GM12873 (cell line): ENCODE data around the gene ATP5F1E.

Experiments used
- TF ChIP-seq, protein P1 (sequence below): IDR thresholded peaks from 2 replicates; pipeline ENCODE4 v1.5.1; 2012; ENCODE audit warnings: low read depth, mild to moderate bottlenecking, moderate library complexity, low read length, control low read depth; ENCODE audit not compliant: insufficient read depth; ENCODE audit errors: missing control alignments

ATP5F1E gene

DNA sequence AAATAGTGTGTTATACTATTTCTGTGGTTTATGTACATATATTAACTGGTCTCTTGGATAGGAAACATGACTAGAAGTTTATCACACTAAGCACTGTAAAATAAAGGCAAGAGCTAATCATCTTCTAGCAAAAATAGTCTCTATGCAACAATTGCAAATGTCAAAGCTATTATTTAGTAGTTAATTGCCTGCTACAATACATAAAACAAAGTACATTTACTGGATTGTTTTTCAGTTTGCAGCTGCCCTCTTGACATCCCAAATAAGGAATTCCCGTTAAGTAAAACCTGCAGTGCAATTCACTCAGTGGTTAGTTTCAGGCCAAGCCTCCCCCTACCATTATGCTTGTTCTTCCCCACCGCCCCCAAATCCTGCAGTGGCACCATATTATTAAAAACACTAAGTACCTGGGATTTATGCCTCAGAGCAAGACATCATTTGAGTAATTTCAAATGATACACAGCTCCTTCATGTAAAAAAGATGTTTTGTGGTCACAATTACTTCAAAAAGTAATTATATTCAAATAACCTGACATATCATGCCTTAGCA, 1.6 kb upstream of the ATP5F1E start:
- TF ChIP-seq, protein P1, sequence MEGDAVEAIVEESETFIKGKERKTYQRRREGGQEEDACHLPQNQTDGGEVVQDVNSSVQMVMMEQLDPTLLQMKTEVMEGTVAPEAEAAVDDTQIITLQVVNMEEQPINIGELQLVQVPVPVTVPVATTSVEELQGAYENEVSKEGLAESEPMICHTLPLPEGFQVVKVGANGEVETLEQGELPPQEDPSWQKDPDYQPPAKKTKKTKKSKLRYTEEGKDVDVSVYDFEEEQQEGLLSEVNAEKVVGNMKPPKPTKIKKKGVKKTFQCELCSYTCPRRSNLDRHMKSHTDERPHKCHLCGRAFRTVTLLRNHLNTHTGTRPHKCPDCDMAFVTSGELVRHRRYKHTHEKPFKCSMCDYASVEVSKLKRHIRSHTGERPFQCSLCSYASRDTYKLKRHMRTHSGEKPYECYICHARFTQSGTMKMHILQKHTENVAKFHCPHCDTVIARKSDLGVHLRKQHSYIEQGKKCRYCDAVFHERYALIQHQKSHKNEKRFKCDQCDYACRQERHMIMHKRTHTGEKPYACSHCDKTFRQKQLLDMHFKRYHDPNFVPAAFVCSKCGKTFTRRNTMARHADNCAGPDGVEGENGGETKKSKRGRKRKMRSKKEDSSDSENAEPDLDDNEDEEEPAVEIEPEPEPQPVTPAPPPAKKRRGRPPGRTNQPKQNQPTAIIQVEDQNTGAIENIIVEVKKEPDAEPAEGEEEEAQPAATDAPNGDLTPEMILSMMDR = no peak

DNA sequence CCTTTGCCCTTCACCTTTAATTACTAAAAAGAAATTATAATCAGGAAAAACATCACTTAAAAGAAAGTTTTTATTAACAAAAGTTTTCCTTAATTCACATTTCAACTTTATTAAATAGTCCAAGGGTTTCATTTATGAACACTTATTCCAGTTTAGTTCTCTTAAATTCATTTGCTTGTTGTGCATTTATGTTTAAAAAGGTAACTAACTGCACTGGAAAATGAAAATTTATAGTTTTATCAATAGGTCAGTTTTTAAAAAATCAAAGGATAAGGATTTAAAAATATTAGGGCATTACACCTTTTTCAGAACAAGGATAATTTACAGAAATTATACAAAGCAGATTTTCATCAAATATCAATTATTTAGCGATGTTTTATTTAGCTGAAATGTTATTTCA, 958 bp upstream of the ATP5F1E start:
- TF ChIP-seq, protein P1 = no peak

DNA sequence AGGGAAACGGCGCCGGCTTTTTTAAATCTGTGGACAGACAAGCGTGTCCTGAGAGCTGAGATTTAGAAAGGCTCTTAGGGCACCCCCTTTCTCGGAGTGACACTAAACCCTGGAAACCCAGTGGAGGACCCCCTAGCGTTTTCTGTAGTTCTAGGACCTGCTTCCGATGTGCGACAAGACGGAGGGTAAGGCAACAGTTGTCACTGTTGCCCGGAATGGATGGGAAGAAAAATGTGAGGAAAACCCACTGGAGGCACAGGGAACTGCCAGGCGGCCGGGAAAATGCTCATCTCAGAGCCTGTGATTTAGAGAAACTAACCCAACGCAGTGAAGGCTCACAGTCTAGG, 551 bp upstream of the ATP5F1E start:
- TF ChIP-seq, protein P1 = peak; percentile 24

DNA sequence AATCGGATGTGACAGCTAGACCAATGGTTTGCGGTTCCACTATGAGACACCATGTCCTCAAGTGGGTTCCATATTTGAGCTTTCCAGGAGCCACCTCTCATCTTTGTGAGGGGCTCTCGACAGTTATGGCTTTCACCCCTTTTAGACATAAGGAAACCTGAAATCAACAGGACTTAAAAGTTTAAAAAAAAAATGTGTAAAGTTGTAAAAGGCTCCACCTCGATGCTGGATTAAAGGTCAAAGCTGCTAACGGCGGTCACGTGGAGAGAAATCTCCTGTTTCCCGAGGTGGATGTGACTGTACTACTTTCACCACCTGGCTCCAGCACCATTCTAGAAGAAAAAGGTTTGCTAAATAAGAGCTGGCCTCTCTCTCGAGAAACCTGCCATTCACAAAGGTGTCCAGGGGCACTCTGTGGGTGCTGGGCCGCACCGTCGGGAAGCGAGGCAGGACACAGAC, 542 bp downstream of the ATP5F1E start:
- TF ChIP-seq, protein P1 = no peak

DNA sequence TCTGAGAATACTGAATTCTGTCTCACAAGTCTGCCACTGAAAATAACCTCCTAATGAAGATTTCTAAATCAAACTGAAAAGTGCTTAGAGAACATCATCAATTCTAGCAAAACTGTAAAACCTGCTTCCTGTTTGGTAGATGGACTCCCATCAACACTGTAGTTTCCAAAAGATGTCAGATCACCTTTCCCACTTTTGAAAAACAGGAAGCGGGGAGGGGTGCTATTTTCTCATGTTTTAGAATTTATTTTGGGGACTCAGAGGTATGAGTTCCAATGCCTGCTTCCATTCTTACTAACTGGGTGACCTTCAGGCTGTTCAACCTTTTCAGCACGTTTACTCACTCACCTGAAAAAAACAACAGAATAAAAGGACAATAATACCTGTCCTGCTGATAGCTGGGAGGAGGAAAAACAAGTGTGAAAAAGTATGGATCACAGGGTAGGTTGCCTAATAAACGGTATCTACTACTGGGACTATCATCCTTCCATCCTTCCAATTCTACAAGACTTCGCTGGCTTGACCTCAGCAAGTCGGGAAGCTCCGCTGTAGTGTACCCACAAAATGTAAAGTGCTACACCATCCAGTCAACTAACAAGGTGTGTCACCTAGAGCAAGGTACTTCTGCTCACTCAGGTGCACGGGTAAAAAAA, 1.1 kb downstream of the ATP5F1E start:
- TF ChIP-seq, protein P1 = no peak

DNA sequence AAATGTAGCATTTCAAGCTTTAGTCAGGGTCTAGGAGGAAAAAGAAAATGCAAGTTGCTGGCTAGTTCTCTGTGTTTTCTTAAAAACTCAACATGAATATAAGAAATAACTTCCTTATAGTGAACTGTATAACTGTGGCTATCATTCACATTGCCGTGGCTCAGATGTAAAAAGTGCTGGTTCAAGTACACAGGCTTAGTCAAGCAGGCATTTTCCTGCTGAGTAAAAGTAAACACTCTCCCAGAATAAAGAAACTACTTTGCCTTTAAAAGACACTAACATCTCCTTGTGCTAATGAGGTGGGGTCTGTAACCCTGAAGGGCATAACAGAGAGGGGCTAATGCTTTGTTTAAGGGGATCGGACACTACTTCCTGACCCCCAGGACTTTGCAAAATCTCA, 3.3 kb downstream of the ATP5F1E start:
- TF ChIP-seq, protein P1 = no peak

DNA sequence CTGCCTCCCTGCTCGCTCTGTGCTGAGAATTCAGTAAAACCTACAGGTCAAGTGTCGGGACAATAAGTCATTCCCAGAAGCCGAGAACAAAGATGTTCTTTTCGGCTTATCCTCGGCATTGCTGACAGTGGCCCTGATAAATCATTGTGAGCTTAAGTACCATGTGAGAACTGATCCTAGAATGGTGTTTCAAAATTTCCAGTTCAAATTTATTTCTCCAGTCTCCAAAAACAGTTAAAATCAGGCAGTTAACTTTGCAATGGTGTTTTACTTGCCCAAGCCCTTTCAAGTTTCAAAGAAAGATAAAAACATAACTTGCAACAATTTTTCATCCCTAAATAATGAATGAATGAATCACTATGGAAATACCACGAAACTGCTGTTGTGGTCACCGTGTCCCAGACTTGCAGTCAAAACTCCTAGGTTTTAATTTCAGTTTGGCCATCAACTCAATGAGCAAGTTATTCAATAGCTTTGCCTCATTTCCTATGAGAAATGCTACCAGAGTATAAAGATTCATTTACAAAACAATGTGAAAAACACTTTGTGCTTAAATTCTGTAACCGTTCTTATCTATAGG, 4.3 kb downstream of the ATP5F1E start:
- TF ChIP-seq, protein P1 = no peak
